HG02588 (cell line): ENCODE results near the gene PIM3.

ENCODE experiments used
- ATAC-seq: cut with Tn5 transposase; IDR thresholded peaks from one replicate; pipeline ENCODE4 v1.9.1; 2021; ENCODE audit warnings: mild to moderate bottlenecking, moderate library complexity; ENCODE audit not compliant: unreplicated experiment

The PIM3 gene

DNA sequence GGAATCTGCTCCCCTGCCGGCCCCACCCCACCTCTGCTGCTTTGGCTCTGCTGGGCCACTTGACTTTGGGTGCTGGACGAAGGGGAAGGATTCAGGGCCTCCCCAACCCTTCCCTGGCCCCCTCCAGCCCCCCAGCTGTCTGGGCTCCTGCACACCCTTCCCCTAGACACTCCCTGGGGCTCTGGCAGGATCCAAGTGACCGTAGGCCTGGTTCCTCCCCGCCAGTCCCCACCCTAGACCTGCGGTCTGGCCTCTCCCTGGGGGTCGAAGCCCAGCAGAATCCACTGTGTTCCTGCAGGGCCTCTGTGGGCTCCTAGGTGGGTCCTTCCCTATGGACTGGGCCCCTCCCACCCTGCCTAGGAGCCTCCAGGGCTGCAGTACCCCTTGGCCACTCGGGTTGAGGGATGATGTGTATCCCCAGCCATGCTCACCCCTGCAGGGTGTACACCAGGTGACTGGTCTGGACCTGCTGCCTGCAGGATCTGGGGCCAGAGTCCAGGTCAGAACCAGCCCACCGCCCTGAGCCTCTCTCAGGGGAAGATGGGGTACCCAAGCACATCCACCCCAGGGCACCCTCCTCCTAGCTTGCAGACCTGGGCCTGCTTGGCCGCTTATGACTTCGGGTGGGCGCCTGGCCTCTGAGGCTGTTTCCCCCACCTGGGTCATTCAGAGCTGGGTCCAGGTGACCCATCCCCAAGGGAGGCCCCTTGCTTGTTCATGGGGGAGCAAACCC, 5.6 kb downstream of the PIM3 start:
- ATAC-seq, result no peak

DNA sequence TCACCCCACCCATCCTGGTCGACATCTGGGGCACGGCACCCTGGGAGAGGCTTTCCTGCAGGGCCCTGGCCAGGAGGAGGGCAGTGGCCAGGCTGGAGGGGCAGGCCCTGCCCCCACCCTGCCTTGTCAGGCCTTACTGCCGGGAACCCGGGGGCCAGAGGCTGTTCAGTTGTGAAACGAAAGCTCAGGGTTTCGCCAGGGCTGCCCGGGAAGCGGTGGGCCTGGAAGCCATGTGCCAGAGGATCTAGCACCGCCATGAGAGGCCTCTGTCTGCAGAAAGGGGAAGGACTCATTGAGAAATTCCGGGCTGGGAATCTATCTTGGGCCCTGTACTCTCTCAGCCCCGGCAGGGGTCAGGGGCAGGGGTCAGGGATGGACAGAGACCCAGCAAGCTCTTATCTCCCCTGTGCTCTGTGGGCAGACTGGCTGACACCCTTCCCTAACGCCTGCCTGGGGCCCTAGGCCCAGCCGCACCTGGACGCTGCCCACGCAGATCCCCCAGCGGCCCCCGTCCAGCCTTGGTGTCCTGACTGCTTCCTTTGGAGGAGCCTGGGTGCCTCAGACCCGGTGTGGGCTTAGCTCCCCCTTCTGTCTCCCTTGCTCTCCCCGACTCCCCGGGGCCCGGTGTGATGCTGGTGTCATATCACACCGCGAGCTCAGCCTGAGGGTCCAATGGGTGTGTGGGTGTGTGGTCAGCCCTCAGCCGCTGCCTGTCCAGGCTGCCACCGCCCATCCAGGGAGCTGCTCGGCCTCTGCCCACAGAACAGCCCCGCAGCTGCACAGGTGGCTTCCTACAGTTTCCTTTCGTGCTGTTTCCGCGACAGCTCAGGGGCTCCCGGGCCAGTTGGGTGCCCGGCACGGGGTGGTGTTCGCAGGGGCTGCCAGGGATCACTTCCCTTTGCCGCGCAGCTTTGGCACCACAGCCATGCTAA, 6.5 kb downstream of the PIM3 start:
- ATAC-seq, result no peak

DNA sequence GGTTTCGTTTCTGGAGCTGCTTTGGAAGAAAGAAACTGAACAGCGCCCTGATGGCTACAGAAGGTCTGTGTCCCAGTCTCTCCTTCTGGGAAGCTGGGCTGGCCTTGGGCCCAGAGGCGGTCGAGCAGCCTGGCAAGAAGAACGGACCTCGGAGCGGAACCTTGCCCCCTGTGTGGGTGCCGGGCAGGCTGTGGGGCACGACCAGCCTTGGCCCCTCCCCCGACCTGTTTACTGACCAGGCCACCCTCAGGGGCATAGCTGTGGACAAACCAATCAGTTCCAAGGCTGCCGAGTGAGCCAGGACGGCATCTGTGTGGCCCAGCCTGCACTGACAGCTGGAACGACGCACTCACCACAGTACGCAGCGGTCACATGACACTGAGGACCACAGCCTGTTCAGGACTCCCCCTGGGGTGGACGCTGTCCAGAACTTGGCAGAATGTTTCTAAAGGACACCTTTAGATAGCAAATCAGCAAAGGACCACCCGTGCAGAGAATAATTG, 7.2 kb downstream of the PIM3 start:
- ATAC-seq, result no peak

DNA sequence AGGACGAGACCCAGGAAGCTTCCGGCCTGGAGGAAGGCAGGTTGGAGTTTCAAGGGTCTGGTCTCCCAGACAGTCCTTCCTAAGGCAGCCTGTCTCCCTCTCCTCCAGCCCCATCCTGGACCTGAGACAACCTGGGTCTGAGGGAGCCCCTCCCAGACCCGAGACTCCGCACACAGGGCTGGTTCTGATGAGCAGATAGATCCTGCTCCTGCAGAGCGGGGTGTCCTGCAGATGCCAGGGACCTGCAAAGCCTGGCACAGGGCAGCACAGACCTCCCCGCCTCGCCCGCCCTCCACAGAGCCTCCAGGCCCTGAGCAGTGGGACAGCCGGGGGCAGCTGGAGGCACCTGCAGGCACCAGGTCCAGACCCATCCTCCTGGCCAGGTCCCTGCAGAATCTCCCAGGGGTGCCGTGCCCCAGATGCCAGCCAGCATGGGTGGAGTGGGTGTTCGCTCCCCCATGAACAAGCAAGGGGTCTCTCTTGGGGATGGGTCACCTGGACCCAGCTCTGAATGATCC, 7.8 kb downstream of the PIM3 start:
- no peak for ATAC-seq

DNA sequence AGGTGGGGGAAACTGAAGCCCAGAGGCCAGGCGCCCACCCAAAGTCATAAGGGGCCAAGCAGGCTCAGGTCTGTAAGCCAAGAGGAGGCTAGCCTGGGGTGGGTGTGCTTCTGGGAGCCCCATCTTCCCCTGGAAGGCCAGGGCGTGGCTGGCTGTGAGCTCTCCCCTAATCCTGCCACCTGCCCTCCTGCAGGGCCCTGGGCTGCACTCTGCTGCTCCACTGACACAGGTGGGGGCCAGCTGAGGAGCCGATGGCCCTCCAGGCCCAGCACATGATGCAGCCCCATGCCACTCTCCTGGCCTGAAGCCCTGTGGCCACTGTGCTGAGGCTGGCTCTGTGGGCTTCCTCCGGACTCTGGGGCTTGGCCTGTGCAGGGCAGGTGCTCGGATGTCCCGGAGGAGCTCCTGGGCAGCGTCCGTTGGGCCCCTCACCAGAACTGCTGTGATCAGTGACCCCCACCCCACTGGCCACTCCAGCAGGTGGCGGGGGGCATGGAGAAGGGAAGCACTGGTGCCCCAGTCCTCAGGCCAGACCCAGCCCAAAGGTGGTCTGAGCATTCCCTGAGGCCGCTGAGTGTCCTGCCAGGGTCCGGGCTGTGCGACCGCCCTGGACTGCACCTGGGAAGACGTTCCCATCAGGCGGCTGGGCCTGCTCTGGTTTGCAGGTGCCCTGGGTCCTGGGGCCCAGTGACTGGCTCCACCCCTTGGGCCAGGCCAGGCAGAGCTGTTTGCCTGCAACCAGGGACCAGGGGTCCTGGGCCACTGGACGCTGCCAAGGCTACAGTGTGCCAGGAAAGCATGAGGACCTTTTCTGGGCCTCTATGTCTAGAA, 8.5 kb downstream of the PIM3 start:
- no peak for ATAC-seq

DNA sequence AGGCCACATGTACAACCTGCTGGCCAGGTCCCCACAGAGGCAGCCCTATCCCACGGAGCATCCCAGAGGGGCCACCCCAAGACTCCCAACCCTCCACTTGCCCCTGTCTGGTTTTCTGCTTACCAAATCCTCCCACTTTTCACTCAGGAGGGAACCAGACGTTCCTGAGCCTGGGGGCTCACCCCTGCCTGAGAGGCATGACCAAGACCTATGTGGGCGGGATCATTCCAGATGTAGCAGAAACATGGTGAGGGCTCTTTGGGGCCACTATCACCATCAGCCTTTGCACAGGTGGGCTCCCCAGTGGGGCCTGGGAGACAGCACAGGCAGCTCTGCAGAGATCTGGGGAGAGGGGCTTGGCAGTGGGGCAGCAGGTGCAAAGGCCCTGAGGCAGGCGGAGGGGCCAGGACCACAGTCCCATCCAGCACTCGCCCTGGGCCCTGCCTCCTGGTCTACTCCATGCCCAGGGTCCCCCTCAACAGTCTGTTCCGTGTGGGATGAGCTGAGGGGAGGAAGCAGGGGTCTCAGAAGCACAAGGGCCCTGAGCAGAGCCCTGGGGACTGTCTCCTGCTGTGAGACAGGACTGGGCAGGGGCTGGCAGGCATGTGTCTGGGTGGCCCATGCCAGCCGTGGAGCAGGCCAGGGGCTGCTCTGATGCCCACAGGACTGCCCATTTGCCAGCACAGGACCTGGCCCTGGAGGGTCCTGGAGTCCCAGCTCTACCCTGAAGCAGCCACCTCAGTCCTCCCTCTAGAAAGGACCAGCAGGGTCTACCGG, 9.4 kb downstream of the PIM3 start:
- no peak for ATAC-seq

DNA sequence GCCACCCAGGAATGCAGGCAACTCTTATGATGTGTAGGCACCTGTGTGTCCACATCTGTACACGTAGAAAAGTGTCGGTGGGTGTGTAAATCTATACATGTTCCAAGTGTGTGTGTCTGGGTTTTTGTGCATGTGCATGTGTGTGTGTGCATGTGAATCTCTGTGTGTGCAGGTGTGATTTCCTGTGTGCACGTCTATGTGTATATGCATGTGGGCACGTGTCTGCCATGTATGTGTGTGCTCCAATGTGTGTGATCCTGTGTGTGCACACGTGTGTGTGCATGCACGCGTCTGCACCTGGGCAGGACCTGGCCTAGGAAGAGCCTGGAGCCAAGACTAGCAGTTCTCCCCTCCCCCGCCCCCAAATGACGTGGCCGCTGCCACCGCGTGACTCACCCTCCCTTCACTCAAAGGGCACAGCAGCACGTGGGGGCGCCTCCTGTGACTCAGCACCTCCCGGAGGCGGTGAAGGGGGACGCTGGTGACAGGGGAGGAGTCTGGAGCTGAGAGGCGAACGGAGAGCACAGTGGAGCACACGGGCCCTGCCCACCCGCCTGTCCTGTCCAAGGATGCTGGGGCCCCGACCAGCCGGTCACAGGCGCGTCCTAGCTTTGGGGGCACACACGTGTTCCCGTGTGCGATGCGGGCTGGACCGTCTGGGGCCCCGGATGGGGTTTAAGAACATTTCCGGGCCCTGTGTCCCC, 10.1 kb downstream of the PIM3 start:
- peak; percentile 53 for ATAC-seq

DNA sequence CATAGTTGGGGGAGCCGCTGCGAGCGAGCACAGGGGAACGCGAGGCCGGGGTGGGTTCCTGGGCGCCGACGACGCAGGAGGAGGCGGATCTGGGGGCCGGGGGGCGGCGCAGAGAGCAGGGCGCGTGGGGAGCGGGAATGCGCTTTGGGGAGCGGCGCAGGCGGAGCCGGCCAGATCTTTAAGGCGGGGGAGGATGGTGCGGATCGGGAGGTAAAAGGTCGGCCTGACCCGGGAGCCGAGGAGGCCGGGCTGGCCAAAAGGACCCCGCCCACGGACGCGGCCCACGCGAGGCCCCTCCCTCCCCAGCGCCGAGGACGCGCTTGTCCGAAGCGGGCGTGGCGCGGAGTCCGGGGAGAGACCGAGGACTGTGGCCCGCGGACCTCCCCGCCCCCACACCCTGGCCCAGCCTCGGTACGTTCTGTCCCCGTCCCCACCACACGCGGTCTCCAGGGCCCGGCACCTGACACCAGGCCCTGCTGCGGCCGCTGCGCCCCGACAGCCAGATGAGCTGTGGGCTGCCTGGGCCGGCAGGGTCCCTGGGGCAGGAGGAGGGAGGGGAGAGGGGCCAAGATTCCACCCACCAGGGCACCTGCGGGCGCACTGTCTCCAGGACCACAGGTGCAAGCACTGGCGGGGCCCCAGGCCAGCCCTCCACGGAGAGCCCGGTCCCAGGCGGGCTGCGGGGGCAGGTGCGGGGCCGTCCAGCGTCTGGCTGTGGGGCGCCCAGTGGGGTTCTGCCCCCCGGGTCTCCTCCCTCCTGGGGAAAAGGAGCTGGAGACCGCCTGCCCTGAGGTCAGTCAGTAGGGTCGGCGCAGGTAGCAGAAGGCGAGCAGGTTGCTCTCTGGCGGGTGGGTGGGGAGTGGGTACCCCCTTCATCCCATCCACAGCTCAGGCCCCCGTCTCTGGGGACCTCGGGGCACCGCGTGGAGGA, 10.9 kb downstream of the PIM3 start:
- peak; percentile 32 for ATAC-seq

DNA sequence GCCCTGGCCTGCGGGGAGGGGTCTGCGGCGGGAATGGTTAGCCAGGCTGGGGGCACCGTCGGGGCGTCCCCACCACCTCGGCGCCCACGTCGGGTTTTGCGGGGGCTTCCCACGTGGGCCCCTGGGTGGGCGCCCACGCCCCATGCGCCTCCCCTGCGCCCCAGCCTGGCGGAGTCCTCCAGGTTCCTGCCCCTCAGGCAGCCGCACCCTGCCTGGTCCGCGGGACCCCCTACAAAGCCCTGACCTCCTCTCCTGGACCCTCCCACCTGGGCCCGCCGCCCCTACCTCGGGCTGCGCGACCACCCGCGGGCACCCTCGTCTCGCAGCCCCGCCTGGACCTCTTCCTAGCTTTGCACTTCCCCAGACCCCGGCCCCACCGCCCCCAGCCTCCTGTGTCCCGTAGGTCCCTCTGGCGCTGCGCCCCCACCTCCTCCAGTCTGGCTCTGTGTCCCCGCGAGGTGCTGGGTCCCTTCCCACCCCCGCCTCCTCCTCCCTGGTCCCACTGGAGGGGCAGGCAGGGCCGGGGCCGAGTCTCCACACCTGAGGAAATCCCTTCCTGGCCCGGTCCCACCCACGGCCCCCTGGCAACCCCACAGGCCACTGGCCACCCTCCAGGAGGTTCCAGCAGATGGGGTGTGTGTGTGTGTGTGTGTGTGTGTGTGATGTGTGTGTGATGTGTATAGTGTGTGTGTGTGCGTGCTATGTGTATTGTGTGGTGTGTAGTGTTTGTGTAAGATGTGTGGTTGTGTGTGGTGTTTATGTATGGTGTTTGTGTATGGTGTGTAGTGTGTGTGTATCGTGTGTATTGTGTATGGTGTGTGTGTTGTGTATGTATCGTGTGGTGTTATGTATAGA, 11.8 kb downstream of the PIM3 start:
- no peak for ATAC-seq

DNA sequence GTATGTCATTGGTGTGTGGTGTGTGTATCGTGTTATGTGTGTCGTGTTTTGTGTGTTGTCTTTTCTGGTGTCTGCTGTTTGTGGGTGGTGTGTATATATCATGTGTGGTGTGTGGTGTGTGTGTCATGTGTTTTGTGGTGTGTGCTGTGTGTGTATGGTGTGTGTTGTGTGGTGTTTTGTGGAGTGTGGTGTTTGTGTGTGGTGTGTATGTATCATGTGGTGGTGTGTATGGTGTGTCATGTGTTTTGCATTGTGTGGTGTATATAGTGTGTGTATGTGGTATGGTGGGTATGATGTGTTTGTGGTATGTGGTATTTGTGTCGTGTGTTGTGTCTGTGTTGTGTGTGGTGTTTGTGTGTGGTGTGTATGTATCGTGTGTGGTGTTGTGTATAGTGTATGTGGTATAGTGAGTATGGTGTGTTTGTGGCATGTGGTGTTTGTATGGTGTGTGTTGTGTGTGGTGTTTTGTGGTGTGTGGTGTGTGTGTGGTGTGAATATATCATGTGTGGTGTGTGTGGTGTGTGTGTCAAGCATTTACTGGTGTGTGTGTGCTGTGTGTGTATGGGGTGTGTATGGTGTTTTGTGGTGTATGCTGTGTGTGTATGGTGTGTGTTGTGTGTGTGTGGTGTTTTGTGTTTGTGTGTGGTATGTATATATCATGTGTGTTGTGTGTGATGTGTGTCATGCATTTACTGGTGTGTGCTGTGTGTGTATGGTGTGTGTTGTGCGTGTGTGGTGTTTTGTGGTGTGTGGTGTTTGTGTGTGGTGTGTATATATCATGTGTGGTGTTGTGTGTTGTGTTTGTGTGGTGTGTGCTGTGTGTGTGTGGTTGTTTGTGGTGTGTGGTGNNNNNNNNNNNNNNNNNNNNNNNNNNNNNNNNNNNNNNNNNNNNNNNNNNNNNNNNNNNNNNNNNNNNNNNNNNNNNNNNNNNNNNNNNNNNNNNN, 12.7 kb downstream of the PIM3 start:
- ATAC-seq, result no peak

DNA sequence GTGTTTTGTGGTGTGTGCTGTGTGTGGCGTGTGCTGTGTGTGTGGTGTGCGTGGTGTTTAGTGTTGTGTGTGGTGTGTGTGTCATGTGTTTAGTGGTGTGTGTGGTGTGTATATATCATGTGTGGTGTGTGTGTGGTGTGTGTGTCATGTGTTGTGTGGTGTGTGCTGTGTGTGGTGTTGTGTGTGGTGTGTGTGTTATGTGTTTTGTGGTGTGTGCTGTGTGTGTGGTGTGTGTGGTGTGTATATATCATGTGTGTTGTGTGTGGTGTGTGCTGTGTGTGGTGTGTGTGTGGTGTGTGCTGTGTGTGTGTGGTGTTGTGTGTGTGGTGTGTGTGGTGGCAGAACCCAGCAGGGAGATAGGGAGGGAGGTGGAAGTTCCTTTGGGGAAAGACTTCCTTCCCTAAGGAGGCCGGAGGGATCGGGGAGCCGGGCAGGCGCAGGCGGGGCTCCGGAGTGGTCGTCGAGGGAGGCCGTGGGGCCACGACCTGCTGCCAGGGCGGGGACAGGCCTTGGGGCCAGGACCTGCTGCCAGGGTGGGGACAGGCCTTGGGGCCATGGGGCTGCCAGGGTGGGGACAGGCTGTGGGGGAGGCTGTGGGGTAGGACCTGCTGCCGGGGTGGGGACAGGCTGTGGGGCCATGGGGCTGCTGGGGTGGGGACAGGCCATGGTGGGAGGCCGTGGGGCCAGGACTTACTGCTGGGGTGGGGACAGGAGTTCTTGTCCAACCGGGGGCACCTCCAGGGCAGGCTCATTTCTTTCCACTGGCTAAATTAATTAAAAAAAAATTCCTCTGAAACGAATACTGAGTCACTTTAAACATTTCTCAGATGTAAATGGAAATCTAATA, 15.2 kb downstream of the PIM3 start:
- no peak for ATAC-seq

DNA sequence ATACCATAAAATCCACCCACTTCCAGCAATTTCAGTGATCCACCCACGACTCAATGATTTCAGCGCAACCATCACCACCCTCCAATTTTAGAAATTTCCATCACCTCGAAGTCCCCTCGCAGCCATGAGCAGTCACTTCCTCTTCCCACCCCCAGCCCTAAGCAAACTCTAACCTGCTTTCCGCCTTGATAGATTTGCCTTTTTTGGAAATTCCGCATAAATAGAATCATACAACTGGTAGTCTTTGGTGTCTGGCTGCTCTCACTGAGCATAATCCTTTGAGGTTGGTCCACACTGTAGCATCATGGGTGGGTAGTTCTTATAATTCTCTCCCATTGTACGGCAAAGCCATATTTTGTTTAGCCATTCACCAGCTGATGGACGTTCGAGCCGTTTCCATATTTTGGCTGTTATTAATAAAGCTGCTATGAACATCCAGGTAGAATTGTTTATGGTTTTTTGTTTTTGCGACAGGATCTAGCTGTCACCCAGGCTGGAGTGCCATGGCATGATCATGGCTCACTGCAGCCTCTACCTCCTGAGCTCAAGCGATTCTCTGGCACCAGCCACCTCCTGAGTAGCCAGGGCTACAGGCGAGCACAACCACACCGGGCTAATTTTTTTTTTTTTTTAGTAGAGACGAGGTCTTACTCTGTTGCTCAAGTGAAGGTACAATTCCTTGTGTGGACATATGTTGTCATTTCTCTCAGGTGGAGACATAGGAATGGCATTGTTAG, 16.0 kb downstream of the PIM3 start:
- no peak for ATAC-seq

DNA sequence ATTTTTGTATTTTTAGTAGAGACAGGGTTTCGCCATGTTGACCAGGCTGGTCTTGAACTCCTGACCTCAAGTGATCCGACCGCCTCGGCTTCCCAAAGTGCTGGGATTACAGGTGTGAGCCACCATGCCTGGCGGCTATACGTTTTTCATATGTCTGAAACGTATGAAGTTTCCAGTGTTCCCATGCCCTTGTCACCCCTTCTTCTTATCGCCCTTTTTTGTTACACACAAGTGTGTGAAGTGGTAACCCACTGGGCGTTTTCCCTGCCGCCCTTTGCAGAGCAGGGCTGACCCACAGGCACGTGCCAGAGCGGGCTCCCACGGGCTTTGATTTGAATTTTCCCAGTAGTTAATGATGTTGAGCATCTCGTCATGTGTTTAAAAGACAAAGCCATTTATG, 17.0 kb downstream of the PIM3 start:
- ATAC-seq, result no peak

DNA sequence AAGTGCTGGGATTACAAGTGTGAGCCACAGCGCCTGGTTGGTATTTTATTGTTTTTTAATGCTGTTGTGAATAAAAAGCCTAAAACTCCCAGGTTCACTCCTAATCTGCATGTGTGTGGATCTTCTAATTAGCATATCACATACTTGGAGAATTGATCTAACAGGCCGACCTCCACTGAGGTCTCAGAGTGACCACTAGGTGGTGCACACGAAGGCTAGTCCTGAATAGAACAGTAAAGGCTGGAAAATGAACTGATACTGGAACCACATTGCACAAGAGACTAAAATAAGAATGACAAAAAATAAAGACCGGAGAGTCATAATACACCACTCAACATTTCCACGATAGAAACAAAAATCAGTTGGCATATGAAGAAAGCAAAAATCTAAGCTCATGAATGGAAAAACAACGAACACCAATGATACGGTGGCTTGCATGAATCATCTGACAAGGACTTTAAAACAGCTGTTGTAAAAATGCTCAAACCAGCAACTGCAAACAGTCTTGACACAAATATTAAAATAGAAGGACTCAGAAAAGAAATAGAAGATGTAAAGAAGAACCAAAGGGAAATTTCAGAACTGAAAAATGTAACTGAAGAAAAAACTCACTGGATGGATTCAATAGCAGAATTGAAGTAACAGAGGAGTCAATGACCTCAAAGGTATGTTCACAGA, 19.2 kb downstream of the PIM3 start:
- ATAC-seq, result no peak
